Subcutaneous adipose tissue (tissue), 4 donors: ENCODE data around the gene B4GAT1. TPM values are rescaled to one million over a fixed set of nuclear protein-coding genes. Genes with fewer than 3 reads are reported as not detected.

Source experiments
- CTCF ChIP-seq: fragments of 450-650 bp; IDR thresholded peaks from one replicate; pipeline ENCODE4 v1.5.1; 2016; ENCODE audit warnings: low read depth, mild to moderate bottlenecking, control low read depth, antibody characterized with exemption, moderate library complexity
- total RNA-seq, 4 donors: library from RNA; depleted of rRNA; stranded (reverse); fragments of >200 nt; gene quantifications; one replicate each; pipeline ENCODE4 v1.1.0, GENCODE V29; 2016

B4GAT1 gene
- total RNA-seq, 4 donors from 2014 or later, result 11.7 to 31.7 (median 18.7) TPM

DNA sequence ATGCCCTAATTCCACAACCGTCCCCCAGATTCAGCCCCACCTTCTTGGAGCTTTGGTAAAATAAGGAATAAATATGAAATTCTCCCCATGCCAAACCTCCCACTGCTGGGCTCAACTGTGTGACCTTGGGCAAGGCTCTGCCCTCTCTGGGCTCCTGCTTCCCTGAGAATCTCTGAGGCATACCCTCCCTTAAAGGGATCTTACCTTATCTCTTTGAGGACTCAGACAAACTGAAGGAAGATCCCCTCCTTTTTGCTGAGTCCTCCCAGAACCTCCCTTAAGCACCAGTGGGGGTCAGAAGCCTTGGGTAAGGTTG, 33.3 kb downstream of the B4GAT1 start:
- TF ChIP-seq CTCF, result no peak

- TF ChIP-seq CTCF, result no peak
These were observed 33.9 kb downstream of the B4GAT1 start for GRCh38 chr11:66313321-66314185.

GRCh38 chr11:66312549-66313320, 34.7 kb downstream of the B4GAT1 start:
- TF ChIP-seq CTCF, result no peak

DNA sequence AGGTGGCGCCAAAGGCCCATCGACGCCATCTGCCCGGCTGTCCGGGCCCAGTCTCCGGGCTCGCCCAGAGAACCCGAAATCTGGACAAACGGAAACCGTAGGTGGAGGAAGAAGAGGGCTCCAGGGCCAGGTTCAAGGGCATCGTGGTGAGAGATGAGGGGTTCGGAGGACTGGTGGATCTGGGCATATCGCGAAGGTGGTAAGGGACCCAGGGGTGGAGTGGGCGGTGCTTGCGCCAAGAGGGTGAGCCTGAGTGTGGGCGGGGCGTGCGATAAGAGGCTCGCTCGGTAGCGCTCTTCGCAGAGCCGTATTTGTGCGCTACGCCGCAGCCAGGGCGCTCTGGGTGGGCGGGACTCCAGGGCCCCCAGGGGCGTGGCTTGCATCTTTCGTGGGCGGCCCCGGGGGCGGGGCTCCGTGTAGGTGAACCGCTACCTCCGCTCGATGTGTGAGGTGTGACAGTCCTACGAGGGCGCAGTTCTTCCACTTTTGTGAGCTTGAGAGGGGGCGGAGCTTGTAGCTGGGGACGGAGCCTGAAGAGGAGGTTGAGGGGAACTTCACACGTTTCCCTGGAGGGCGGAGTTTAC, 35.4 kb downstream of the B4GAT1 start:
- no peak for TF ChIP-seq CTCF

GRCh38 chr11:66311470-66311964, 35.9 kb downstream of the B4GAT1 start:
- no peak for TF ChIP-seq CTCF

DNA sequence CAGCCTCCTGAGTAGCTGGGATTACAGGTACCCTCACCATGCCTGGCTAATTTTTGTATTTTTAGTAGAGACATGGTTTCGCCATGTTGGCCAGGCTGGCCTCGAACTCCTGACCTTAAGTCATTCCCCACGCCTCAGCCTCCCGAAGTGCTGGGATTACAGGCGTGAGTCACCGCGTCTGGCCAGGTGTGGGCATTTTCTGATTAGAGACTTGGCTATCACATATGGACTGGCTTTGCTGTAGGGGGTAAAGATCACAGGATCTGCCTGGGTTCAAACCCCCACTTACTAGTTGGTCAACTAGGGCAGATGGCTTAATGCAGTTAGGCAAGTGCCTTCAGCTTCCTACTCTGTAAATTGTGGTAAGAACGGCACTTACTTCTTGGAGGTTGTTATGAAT, 37.1 kb downstream of the B4GAT1 start:
- TF ChIP-seq CTCF, result no peak

DNA sequence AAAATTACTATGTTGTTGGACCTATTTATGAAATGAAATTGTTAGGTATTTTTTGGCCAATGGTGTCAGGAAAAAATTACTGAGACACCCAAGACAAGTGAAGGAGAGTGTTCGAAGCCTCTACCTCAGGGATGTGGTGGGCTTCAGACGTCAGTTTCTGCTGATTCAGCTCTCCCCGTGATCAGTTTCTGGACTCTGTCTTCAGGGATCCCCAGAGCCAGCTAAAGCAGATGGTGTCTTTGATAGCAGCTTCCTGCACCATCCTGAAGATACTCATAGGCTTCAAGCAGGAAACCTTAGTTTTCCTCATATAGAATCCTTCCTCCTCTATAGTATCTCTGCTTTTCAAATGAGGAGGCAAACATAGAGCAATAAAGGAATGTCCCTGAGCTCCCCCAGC, 38.0 kb downstream of the B4GAT1 start:
- TF ChIP-seq CTCF, result no peak
